Esophagus muscularis mucosa (tissue), 4 donors: ENCODE data around the gene RASA4.
"Not testable (repeated sequence)": the region's sequence is repeated elsewhere in the genome, so short reads cannot be mapped to it uniquely, and the experiment has no call there.

Experiments used
- CTCF ChIP-seq, 3 experiments: fragments of 200-600 bp in 2 of 3; fragments of 450-650 bp in 1 of 3; sonication (generic) in 2 of 3; IDR thresholded peaks; one replicate each; pipeline ENCODE4 v1.5.1; 2017 to 2019; ENCODE audit warnings: antibody characterized with exemption in 3 of 3, mild to moderate bottlenecking in 2 of 3, moderate library complexity in 1 of 3
- EP300 ChIP-seq: sonication (generic); formaldehyde crosslinking; IDR thresholded peaks from one replicate; pipeline ENCODE4 v1.6.1; 2017; ENCODE audit warnings: antibody characterized with exemption
- POLR2A ChIP-seq: fragments of 450-650 bp; IDR thresholded peaks from one replicate; pipeline ENCODE4 v1.6.1; 2017; ENCODE audit warnings: antibody characterized with exemption, moderate library complexity, mild to moderate bottlenecking, low read depth
- POLR2AphosphoS5 ChIP-seq, 2 donors: sonication (generic); formaldehyde crosslinking; IDR thresholded peaks; one replicate each; pipeline ENCODE4 v1.6.1; 2017; ENCODE audit warnings: antibody characterized with exemption in 2 of 2

DNA sequence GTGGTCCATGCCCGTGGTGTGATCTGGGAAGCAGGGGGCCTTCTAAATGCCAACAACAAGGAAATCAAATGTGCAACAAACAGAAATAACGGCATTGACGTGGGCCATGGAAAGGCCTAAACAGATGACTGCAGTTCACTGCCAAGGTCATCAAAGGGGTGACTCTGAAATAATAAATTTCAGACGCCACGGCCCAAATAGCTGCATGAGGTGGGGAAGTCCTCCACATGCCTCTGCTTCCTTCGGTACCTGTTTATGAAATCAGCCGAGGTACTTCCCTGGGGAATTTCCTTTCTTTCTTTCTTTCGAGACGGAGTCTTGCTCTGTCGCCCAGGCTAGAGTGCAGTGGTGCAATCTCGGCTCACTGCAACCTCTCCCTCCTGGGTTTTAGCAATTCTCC is 48.2 kb upstream of the RASA4 start:
- not testable (repeated sequence) for TF ChIP-seq CTCF (IDR thresholded peaks at IDR 0.05); EP300; POLR2AphosphoS5 (IDR thresholded peaks at IDR 0.05); POLR2A
